GM18867 (cell line): Measurements from ENCODE around the gene LMLN.
A peak's percentile ranks its signal among the peaks of the same experiment; 100 is the strongest.
"Not testable (repeated sequence)": the region's sequence is repeated elsewhere in the genome, so short reads cannot be mapped to it uniquely, and the experiment has no call there.

Experiments
- ATAC-seq: cut with Tn5 transposase; IDR thresholded peaks from one replicate; pipeline ENCODE4 v1.9.1; 2021; ENCODE audit warnings: mild to moderate bottlenecking, moderate library complexity; ENCODE audit not compliant: unreplicated experiment

LMLN gene

GRCh38 chr3:198071602-198072287, 111.7 kb downstream of the LMLN start:
- ATAC-seq: peak; percentile 100

DNA sequence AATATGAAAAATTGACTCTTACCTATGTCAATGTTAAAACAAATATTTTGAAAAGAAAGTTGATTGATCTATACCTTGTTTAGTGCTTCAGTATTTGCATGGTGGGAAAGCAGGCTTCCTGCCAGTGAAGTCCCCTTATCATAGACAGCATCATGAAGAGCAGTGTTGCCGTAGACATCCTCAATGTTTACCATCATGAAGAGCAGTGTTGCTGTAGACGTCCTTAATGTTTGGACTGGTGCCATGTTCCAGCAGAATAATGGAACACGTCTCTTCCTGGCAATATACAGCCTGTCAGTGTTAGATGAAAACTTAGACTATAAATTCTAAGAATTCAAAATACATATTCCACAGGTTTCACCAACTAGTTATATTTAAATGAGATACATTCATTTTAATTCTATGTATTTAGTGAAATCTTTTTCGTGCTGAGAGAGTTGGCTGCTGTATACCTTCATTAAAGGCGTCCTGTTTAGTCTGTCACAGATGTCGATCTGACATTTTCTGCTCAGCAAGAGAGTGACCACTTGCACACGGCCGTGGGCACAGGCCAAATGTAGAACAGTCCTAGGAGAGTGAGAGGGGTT, 116.8 kb downstream of the LMLN start:
- ATAC-seq: no peak

DNA sequence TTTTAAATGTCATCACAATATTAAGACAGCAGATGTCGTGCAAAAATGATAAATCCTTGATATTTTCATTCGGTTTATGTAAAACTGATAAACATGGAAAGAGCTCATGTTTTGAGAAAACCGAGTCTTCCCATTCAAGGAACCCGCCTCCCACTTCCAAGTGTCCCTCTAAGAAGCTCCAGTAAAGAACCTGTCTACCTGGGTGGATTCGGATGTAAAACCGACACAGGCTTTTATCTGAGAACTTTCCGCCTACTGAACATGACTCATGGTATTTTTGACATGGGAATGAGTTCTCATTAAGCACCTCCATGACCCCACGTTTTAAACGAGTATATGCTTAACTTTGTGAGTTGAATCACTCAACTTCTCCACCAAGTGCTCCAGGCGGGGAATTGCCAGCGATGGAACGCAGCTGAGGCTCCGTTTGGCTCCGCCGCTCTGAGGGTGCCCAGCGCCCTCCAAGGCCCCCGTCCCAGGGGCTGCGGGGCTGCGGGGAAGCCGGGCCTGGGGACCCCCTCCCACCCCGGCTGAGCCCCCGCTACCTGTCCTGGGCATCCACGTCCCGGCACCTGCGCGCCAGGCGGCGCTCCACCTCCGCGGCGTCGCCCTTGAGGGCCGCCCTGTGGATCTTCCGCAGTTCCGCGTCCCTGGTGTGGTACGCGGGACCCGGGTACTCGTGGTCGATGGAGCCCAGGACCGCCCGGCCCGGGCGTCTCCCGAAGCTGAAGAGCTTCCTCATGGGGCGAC, 119.9 kb downstream of the LMLN start:
- peak; percentile 31 for ATAC-seq

DNA sequence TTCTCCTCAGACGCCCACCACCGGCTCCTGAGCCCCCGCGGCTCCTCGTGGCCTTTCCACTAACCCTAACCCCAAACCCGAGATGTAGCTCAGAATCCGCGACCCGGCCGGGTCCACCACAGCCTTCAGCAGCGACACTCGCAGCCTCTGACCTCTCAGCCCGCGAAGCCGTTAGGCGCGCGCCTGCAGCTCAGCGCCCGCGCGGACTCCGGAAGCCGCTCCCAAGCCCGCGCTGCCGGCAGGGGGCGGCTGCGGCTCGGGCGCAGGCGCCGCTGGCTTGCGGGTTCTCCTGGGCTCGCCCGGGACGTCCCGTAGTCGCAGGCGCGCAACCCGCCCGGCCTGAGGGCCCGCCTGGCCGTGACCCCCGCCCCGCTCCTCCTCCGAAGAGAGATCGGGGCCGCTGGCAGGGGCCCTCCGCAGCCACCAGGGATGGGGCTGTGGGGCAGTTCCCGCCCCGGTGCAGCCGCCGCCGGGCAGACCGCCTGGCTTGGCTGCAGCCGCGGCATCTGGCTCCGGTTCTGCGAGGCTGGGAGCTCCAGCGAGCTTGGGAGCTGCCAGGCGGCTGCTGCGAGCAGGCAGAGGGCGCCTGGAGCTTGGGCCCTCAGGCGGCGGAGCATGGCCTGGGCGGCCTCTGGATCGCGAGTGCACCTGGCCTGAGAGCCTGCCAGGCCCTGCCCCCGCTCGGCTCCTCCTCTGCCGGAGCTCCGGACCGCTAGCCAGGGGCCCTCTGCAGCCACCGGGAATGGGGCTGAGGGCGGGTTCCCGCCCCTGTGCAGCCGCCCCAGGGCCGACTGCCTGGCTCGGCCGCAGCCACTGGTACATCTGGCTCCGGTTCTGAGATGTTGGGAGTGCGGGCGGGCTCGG, 120.7 kb downstream of the LMLN start:
- ATAC-seq: peak; percentile 84

DNA sequence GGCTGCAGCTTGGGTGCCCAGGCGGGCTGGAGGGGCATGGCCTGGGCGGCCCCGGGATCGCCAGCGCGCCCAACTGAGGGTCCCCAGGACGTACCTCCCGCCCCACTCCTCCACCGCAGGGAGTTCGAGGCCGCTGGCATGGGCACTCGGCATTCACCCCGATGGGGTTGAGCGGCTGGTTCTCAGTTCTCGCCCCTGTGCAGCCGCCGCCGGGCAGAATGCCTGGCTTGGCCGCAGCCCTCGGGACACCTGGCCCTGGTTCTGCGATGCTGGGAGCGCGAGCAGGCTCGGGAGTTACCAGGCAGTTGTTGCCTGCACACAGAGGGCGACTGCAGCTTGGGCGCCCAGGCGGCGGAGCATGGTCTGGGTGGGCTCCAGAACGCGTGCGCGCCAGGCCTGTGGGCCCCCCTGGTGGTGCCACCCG, 121.4 kb downstream of the LMLN start:
- no peak for ATAC-seq

GRCh38 chr3:198082226-198082625, 122.2 kb downstream of the LMLN start:
- ATAC-seq: not testable (repeated sequence)

DNA sequence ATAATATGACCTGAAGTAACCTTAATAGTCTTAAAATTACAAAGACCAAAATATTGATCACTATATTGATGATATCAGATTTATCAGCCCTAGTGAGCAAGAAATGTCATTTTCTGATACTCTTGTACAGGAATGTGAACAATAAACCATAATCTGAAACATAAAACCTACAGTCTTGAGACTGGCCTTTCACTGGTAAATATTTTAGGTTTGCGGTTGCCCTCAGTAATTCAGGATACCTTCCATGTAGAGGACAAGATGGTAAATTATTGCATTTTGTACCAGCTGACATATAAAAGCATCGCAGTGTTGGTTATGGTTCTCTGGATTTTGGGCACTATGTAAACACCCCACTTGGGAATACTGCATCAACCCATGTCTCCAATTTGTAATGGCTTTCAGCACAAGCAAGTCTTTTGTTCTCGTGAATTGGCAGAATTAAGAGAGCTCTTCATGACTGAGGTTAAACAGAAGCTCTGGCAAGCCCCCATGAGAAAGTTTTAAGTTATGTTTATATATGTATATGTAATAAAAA, 128.5 kb downstream of the LMLN start:
- no peak for ATAC-seq

DNA sequence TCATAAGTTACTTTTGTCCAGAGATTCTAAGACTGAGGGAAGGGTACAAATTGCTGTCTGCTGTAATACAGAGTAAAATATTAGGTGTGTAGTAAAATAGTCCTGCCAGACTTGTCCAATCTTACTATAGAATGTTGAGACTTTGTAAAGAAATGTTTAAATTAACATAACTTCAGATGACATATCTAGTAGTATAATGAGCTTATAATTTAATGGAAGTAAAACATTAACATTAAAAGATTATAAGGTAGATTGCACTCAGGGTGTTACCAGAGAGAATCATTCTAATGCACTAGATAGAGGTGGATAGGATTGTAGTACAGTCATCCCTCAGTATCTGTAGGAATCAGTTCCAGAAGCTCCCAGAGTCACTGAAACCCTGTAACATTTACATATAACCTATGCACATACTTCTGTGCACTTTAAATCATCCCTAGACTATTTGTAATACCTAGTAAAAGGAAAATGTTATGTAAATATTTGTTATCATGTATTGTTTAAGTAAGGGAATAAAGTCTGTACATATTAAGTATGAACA, 130.8 kb downstream of the LMLN start:
- ATAC-seq: no peak

DNA sequence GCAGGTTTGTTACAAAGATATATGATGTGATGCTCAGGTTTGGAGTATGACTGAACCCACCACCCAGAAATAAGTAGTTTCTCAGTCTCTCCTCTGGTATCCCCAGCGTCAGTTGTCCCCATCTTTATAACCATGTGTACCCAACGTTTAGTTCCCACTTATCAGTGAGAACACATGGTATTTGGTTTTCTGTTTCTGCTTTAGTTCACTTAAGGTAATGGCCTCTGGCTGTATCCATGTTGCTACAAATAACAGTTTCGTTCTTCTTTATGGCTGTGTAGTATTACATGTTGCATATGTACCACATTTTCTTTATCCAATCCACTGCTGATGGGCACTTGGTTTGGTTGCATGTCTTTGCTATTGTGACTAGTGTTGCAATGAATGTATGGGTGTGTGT, 132.3 kb downstream of the LMLN start:
- no peak for ATAC-seq

DNA sequence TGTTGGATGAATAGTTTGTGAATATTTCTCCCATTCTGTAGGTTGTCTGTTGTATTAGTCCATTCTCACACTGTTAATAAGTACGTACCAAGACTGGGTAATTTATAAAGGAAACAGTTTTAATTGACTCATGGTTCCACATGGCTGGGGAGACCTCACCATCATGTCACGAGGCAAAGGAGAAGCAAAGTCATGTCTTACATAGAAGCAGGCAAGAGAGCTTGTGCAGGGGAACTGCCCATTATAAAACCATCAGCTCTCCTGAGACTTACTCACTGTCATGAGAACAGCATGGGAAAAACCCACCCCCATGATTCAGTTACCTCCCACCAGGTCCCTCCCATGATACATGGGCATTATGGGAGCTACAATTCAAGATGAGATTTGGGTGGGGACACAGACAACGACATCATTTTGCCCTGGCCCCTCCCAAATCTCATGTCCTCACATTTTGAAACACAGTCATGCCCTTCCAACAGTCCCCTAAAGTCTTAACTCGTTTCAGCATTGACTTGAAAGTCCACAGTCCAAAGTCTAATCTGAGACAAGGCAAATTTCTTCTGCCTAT, 133.2 kb downstream of the LMLN start:
- no peak for ATAC-seq
